CD4-positive, alpha-beta T cell (primary cell): ENCODE results near the gene LRRC3B. TPM values are rescaled to one million over a fixed set of nuclear protein-coding genes. Genes with fewer than 3 reads are reported as not detected.

Source experiments
- ATAC-seq: fragments of 200-7000 bp; cut with Tn5 transposase; one replicate; pipeline ENCODE4 v1.10.0; 2022; ENCODE audit warnings: mild to moderate bottlenecking; ENCODE audit not compliant: poor library complexity
- CTCF ChIA-PET: fragments of 350-600 bp; sonication (Branson Sonifier 250); formaldehyde crosslinking; loops from one replicate; lab custom pipeline; 2021; ENCODE audit warnings: antibody characterized with exemption, inconsistent platforms; lab: Charles Lee
- POLR2A ChIA-PET: fragments of 350-600 bp; sonication (Branson Sonifier 250); formaldehyde crosslinking; loops from one replicate; lab custom pipeline; 2021; ENCODE audit warnings: antibody characterized with exemption, inconsistent platforms; lab: Charles Lee
- DNase-seq, 14 experiments: peaks; one replicate each; pipeline ENCODE4 v3.0.0-alpha.2; 2013 to 2020; ENCODE audit warnings: mixed read lengths in 2 of 14
- H3K27ac ChIP-seq, 2 donors: one replicate each; pipeline versions ENCODE4 v1.5.1 to v1.7.0; 2013; ENCODE audit warnings: low read length in 2 of 2, low read depth in 1 of 2, mild to moderate bottlenecking in 1 of 2
- H3K27me3 ChIP-seq, 2 experiments: 1 replicate in 1 of 2; 2 replicates in 1 of 2; pipeline versions ENCODE4 v1.6.1 to v1.7.0; 2013; ENCODE audit warnings: low read length in 2 of 2, control low read depth in 1 of 2, mild to moderate bottlenecking in 1 of 2, moderate library complexity in 1 of 2; ENCODE audit not compliant: insufficient read depth in 2 of 2, control insufficient read depth in 1 of 2
- H3K36me3 ChIP-seq: one replicate; pipeline ENCODE4 v1.6.1; 2013; ENCODE audit warnings: low read length, control low read depth; ENCODE audit not compliant: insufficient read depth
- H3K4me1 ChIP-seq: one replicate; pipeline ENCODE4 v1.6.1; 2013; ENCODE audit warnings: low read length, control low read depth; ENCODE audit not compliant: insufficient read depth
- H3K4me3 ChIP-seq: one replicate; pipeline ENCODE4 v1.5.1; 2013; ENCODE audit warnings: mild to moderate bottlenecking, low read length, moderate library complexity
- H3K9me3 ChIP-seq, 2 experiments: 1 replicate in 1 of 2; 2 replicates in 1 of 2; pipeline versions ENCODE4 v1.6.1 to v1.7.0; 2013; ENCODE audit warnings: low read length in 2 of 2, mild to moderate bottlenecking in 2 of 2, control low read depth in 1 of 2, moderate library complexity in 1 of 2; ENCODE audit not compliant: control insufficient read depth in 1 of 2, insufficient read depth in 1 of 2
- H3K27ac Mint-ChIP-seq: one replicate; pipeline ENCODE4 v1.8.0; 2020; ENCODE audit warnings: mixed read lengths
- H3K27me3 Mint-ChIP-seq: one replicate; pipeline ENCODE4 v1.8.0; 2021; ENCODE audit warnings: mixed read lengths
- H3K36me3 Mint-ChIP-seq: one replicate; pipeline ENCODE4 v1.8.0; 2021; ENCODE audit warnings: low read depth, mixed read lengths
- H3K4me1 Mint-ChIP-seq: one replicate; pipeline ENCODE4 v1.8.0; 2021; ENCODE audit warnings: low read depth, mixed read lengths
- H3K4me3 Mint-ChIP-seq: one replicate; pipeline ENCODE4 v1.8.0; 2020; ENCODE audit warnings: mild to moderate bottlenecking, mixed read lengths
- H3K9me3 Mint-ChIP-seq: one replicate; pipeline ENCODE4 v1.8.0; 2020; ENCODE audit warnings: mixed read lengths
- CTCF ChIP-seq: fragments of 200-600 bp; IDR thresholded peaks from one replicate; pipeline ENCODE4 v1.8.0; 2022; ENCODE audit warnings: antibody characterized with exemption, mild to moderate bottlenecking
- intact Hi-C, 2 experiments: fragments of 100-400 bp; cut with DNase I in 1 of 2; cut with micrococcal nuclease in 1 of 2; formaldehyde crosslinking; loops; one replicate each; pipeline versions ENCODE4 v1.15.1 to v1.9.0; 2023 to 2025; cut with DNase I, micrococcal nuclease
- total RNA-seq, 174 experiments: library from RNA in 2 of 174; stranded (reverse) in 2 of 174; gene quantifications; one replicate each; pipeline ENCODE4 v1.2.3 and lab custom pipeline; 2021 to 2026

LRRC3B gene
- total RNA-seq, 2 experiments from 2014 or later = not detected

GRCh38 chr3:26638113-26638512 is 15.5 kb downstream of the LRRC3B start:
- Histone ChIP-seq H3K27ac (no peak overlapping the region), H3K36me3 (no peaks in the 10 kb centered on the region), H3K4me1 (no peaks in the 10 kb centered on the region), H3K27me3 (no peaks in the 10 kb centered on the region), H3K4me3 (no peak overlapping the region), H3K9me3 (peaks cover 0 to 3% of the 10 kb centered on the region in 2 experiments)
- H3K4me3 Mint-ChIP-seq = no peak overlapping the region
- POLR2A ChIA-PET = no interaction called here
- H3K27me3 Mint-ChIP-seq = no peaks in the 10 kb centered on the region
- ATAC-seq = no peak
- H3K27ac Mint-ChIP-seq = no peak overlapping the region
- H3K9me3 Mint-ChIP-seq = peaks cover 4% of the 10 kb centered on the region
- intact Hi-C loops = no loop called here
- no peak for TF ChIP-seq CTCF
- CTCF ChIA-PET = no interaction called here
- no peaks in the 10 kb centered on the region for H3K4me1 Mint-ChIP-seq
- H3K36me3 Mint-ChIP-seq = no peaks in the 10 kb centered on the region
- DNase-seq = no peak

GRCh38 chr3:26639339-26639738 is 16.8 kb downstream of the LRRC3B start:
- POLR2A ChIA-PET = no interaction called here
- intact Hi-C loops = no loop called here
- peaks cover 4% of the 10 kb centered on the region for H3K9me3 Mint-ChIP-seq
- peaks cover 0 to 3% of the 10 kb centered on the region in 2 experiments for H3K9me3 ChIP-seq
- no peaks in the 10 kb centered on the region for H3K36me3 ChIP-seq
- no peaks in the 10 kb centered on the region for H3K36me3 Mint-ChIP-seq
- H3K4me3 Mint-ChIP-seq = no peak overlapping the region
- no peak overlapping the region for H3K27ac ChIP-seq
- DNase-seq (no peak), ATAC-seq (no peak)
- no peak overlapping the region for H3K27ac Mint-ChIP-seq
- no peak for TF ChIP-seq CTCF
- no peaks in the 10 kb centered on the region for H3K27me3 ChIP-seq
- no peaks in the 10 kb centered on the region for H3K27me3 Mint-ChIP-seq
- no peak overlapping the region for H3K4me3 ChIP-seq
- H3K4me1 Mint-ChIP-seq = no peaks in the 10 kb centered on the region
- no peaks in the 10 kb centered on the region for H3K4me1 ChIP-seq
- CTCF ChIA-PET = no interaction called here

- H3K4me1 ChIP-seq = no peaks in the 10 kb centered on the region
- Mint-ChIP-seq H3K27me3 (no peaks in the 10 kb centered on the region), H3K27ac (no peak overlapping the region), H3K9me3 (no peaks in the 10 kb centered on the region), H3K36me3 (no peaks in the 10 kb centered on the region), H3K4me3 (no peak overlapping the region), H3K4me1 (no peaks in the 10 kb centered on the region)
- no peak for DNase-seq
- no peak overlapping the region for H3K27ac ChIP-seq
- ATAC-seq = no peak
- TF ChIP-seq CTCF = no peak
- H3K9me3 ChIP-seq = no peaks in the 10 kb centered on the region
- no peaks in the 10 kb centered on the region for H3K27me3 ChIP-seq
- ChIA-PET CTCF (no interaction called here), POLR2A (no interaction called here)
- intact Hi-C loops = no loop called here
- no peaks in the 10 kb centered on the region for H3K36me3 ChIP-seq
- H3K4me3 ChIP-seq = no peak overlapping the region
These were observed 24.5 kb downstream of the LRRC3B start for GRCh38 chr3:26647078-26647477.
